GM21526 (cell line): ENCODE results near the gene ZNF354C.

ENCODE experiments used
- ATAC-seq: cut with Tn5 transposase; IDR thresholded peaks from one replicate; pipeline ENCODE4 v1.9.1; 2021; ENCODE audit warnings: moderate library complexity; ENCODE audit not compliant: unreplicated experiment, low FRiP score

Gene ZNF354C

GRCh38 chr5:179126506-179126991, 66.4 kb downstream of the ZNF354C start:
- no peak for ATAC-seq

GRCh38 chr5:179127136-179128040, 67.2 kb downstream of the ZNF354C start:
- ATAC-seq: no peak

- no peak for ATAC-seq
Observed at GRCh38 chr5:179128041-179128365, 67.8 kb downstream of the ZNF354C start.

GRCh38 chr5:179128976-179129375, 68.8 kb downstream of the ZNF354C start:
- no peak for ATAC-seq

GRCh38 chr5:179129607-179130071, 69.5 kb downstream of the ZNF354C start:
- ATAC-seq: no peak

- no peak for ATAC-seq
Observed at GRCh38 chr5:179130101-179130681, 70.0 kb downstream of the ZNF354C start.

- ATAC-seq: no peak
Observed at GRCh38 chr5:179131321-179131835, 71.2 kb downstream of the ZNF354C start.

- ATAC-seq: no peak
Observed at GRCh38 chr5:179131886-179132585, 71.9 kb downstream of the ZNF354C start.

- no peak for ATAC-seq
Observed at GRCh38 chr5:179132586-179133355, 72.6 kb downstream of the ZNF354C start.
